Stimulated activated memory B cell treated with anti-CD40 and anti-IgM and Interleukin-4, amounts not matched to agents 10 μg/mL and 1 μg/mL and 100 μg/mL, for 72 hours (primary cell): ENCODE data around the gene IL1RAPL2.
"Not testable (repeated sequence)": the region's sequence is repeated elsewhere in the genome, so short reads cannot be mapped to it uniquely, and the experiment has no call there.

Source experiments
- ATAC-seq: fragments of 150-1000 bp; cut with Tn5 transposase; 2 replicates; pipeline ENCODE4 v1.10.0; 2021
- H3K27ac Mint-ChIP-seq: one replicate; pipeline ENCODE4 v1.8.0; 2022; ENCODE audit warnings: mild to moderate bottlenecking, mixed read lengths
- H3K27me3 Mint-ChIP-seq: one replicate; pipeline ENCODE4 v1.8.0; 2022; ENCODE audit warnings: mixed read lengths
- H3K36me3 Mint-ChIP-seq: one replicate; pipeline ENCODE4 v1.8.0; 2022; ENCODE audit warnings: mixed read lengths
- H3K4me1 Mint-ChIP-seq: one replicate; pipeline ENCODE4 v1.8.0; 2022; ENCODE audit warnings: mixed read lengths
- H3K4me3 Mint-ChIP-seq: one replicate; pipeline ENCODE4 v1.8.0; 2022; ENCODE audit warnings: mild to moderate bottlenecking, moderate library complexity, mixed read lengths
- H3K9me3 Mint-ChIP-seq: one replicate; pipeline ENCODE4 v1.8.0; 2022; ENCODE audit warnings: mixed read lengths

Gene IL1RAPL2

GRCh38 chrX:104995546-104995945 is 429.5 kb downstream of the IL1RAPL2 start:
- ATAC-seq = no peak
- H3K4me3 Mint-ChIP-seq = no peak overlapping the region
- H3K9me3 Mint-ChIP-seq = no peaks in the 10 kb centered on the region
- H3K36me3 Mint-ChIP-seq = no peaks in the 10 kb centered on the region
- no peaks in the 10 kb centered on the region for H3K27me3 Mint-ChIP-seq
- H3K27ac Mint-ChIP-seq = no peak overlapping the region
- H3K4me1 Mint-ChIP-seq = no peaks in the 10 kb centered on the region

GRCh38 chrX:105006103-105006502 is 440.1 kb downstream of the IL1RAPL2 start:
- ATAC-seq = no peak
- no peaks in the 10 kb centered on the region for H3K9me3 Mint-ChIP-seq

DNA sequence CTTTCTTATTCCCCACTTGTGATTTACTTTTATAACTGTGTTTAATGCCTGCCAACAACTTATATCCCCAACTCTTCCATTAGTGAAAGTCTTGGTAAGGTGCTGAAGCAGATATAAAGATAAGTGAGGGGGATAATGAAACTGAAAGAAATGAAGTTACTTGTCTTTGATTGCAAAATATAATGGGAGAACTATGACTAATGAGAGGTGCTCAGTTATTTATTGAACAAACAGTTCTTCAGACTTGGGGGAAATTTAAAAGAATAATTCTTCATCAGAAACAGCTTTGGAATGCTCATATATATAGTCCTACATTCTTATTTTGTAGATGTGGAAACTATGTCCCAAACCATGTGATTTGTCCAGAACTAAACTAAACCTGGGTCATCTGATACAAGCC is 441.0 kb downstream of the IL1RAPL2 start:
- Mint-ChIP-seq H3K4me3 (no peak overlapping the region), H3K9me3 (no peaks in the 10 kb centered on the region), H3K4me1 (no peaks in the 10 kb centered on the region), H3K27ac (no peak overlapping the region), H3K36me3 (no peaks in the 10 kb centered on the region), H3K27me3 (no peaks in the 10 kb centered on the region)
- no peak for ATAC-seq

More at GRCh38 chrX:105006103-105006502, 440.1 kb downstream of the IL1RAPL2 start:
- Mint-ChIP-seq H3K27me3 (no peaks in the 10 kb centered on the region), H3K36me3 (no peaks in the 10 kb centered on the region), H3K4me3 (no peak overlapping the region), H3K4me1 (no peaks in the 10 kb centered on the region), H3K27ac (no peak overlapping the region)

- Mint-ChIP-seq H3K36me3 (no peaks in the 10 kb centered on the region), H3K27ac (no peak overlapping the region), H3K4me1 (no peaks in the 10 kb centered on the region), H3K27me3 (no peaks in the 10 kb centered on the region), H3K4me3 (no peak overlapping the region), H3K9me3 (peaks cover 5% of the 10 kb centered on the region)
- ATAC-seq = no peak
These were observed 447.7 kb downstream of the IL1RAPL2 start for GRCh38 chrX:105013719-105014118.

GRCh38 chrX:105017641-105018040 is 451.6 kb downstream of the IL1RAPL2 start:
- no peak overlapping the region for H3K27ac Mint-ChIP-seq
- H3K36me3 Mint-ChIP-seq = no peaks in the 10 kb centered on the region
- ATAC-seq = no peak
- no peaks in the 10 kb centered on the region for H3K27me3 Mint-ChIP-seq
- H3K4me3 Mint-ChIP-seq = no peak overlapping the region
- H3K4me1 Mint-ChIP-seq = no peaks in the 10 kb centered on the region
- peaks cover 5% of the 10 kb centered on the region for H3K9me3 Mint-ChIP-seq

DNA sequence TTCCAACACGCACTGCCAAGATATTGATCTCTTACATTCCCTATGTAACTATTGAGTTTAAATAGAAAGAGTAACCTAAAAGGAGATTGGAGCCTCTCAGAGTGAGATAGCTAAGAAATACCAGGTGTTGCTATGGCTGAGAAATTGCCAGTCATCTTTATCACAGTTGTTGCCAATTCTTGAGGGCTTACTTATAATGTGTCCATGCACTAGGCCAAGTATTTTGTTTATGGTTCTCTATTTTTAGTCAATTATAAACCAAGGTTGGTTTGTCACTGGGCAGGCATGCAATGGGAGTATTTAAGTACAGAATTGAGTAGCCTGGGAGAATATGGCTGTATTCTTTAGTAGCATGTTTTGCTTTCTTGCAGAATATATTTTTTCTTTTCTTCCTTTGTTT is 452.9 kb downstream of the IL1RAPL2 start:
- no peak for ATAC-seq
- Mint-ChIP-seq H3K27me3 (no peaks in the 10 kb centered on the region), H3K9me3 (peaks cover 5% of the 10 kb centered on the region), H3K4me3 (no peak overlapping the region), H3K36me3 (no peaks in the 10 kb centered on the region), H3K4me1 (no peaks in the 10 kb centered on the region), H3K27ac (no peak overlapping the region)

- ATAC-seq, H3K36me3 Mint-ChIP-seq, H3K27me3 Mint-ChIP-seq, H3K27ac Mint-ChIP-seq, H3K9me3 Mint-ChIP-seq, H3K4me1 Mint-ChIP-seq, H3K4me3 Mint-ChIP-seq: not testable (repeated sequence)
These were observed 463.0 kb downstream of the IL1RAPL2 start for GRCh38 chrX:105028962-105029361.

DNA sequence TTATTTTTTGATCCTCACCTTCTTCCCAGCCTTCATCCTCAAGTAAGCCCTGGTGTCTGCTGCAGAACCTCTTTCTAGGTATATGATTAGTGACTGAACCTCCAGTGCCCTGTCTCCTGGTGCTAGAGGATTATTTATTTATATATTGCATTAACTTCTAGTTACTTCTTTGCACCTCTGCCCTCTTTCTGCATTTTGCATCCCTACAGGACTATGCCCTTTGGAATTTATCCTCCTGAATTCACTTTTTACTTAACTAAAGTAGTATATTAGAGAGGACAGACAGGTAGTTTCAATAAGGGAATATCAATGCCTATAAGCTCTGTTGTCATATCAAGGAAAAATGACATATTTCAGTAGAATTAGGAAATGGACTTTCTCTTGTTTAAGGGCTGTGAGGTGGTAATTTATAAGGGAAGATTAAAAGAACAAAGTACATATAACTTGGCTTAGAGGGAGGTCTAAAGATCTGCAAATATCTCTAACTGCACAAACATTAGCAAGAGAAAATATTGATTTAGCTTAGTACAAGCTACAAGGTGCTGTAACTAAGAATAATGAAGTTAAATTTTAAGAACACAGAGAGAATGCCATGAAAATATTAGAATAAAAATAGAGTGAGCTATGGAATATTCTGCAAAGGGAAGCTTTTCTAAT is 472.8 kb downstream of the IL1RAPL2 start:
- Mint-ChIP-seq H3K27ac (no peak overlapping the region), H3K9me3 (no peaks in the 10 kb centered on the region), H3K4me1 (no peaks in the 10 kb centered on the region), H3K36me3 (no peaks in the 10 kb centered on the region), H3K27me3 (no peaks in the 10 kb centered on the region), H3K4me3 (no peak overlapping the region)
- no peak for ATAC-seq

DNA sequence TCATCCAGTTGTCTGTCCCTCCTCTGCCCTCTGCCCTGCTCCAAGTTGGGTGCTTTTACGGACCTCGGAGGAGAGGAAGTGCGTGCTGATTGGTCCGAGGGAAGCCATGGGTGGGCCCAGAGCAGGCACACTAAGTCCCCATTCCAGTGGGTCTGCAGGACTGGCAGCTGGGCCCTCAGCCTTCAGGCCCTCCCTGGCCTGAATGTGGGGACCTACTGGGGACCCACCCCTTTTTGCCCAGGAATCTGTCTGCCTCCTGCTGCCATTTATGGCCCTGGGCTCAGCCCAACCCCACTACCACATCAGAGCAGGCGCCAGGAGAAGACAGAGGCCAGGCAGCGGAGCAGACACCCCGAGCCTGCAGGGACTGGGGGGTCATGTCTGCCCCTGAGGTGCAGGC is 484.9 kb downstream of the IL1RAPL2 start:
- Mint-ChIP-seq H3K36me3 (no peaks in the 10 kb centered on the region), H3K4me3 (no peak overlapping the region), H3K9me3 (no peaks in the 10 kb centered on the region), H3K27ac (no peak overlapping the region), H3K27me3 (no peaks in the 10 kb centered on the region), H3K4me1 (no peaks in the 10 kb centered on the region)
- no peak for ATAC-seq

DNA sequence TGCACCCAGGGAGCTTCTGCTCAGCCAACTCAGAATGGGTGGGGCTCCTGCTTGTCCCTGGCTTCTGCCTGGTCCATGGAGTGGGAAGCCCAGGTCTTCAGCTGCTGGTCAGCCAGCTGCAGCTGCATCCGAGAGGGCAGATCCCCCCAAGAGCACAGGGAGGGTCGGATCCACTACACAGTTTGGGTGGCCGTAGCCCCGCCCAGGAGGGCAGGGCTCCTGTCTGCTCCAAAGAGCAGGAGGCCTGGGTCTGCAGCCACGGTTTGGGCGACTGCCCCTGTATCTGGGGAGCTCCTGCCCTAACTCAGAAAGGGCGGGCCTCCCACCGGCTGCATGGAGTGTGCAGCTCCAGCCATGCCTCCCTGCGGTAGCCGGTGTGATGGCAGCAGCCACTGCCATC is 485.4 kb downstream of the IL1RAPL2 start:
- H3K9me3 Mint-ChIP-seq = no peaks in the 10 kb centered on the region
- no peak overlapping the region for H3K4me3 Mint-ChIP-seq
- H3K27ac Mint-ChIP-seq = no peak overlapping the region
- ATAC-seq = no peak
- no peaks in the 10 kb centered on the region for H3K4me1 Mint-ChIP-seq
- H3K27me3 Mint-ChIP-seq = no peaks in the 10 kb centered on the region
- H3K36me3 Mint-ChIP-seq = no peaks in the 10 kb centered on the region

- Mint-ChIP-seq H3K27me3 (no peaks in the 10 kb centered on the region), H3K4me1 (no peaks in the 10 kb centered on the region), H3K9me3 (no peaks in the 10 kb centered on the region), H3K4me3 (no peak overlapping the region), H3K36me3 (no peaks in the 10 kb centered on the region), H3K27ac (no peak overlapping the region)
- ATAC-seq = no peak
These were observed 486.9 kb downstream of the IL1RAPL2 start for GRCh38 chrX:105052926-105053325.

DNA sequence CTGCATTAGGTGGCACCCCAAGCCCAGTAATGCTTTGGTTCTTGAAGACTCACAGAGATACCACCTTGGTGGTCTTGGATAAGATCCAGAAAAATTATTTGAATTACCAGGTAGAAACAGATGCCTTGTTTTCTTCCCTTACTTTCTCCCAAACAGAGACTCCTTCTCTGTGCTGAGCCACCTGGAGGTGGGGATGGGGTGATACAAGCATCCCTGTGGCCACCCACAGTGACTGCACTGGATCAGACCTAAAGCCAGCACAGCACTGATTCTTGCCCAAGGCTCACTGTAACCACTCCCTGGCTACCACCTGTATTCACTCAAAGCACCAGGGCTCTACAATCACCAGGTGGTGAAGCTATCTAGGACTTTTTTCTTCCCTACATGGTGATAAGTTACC is 497.7 kb downstream of the IL1RAPL2 start:
- H3K27ac Mint-ChIP-seq = no peak overlapping the region
- H3K4me1 Mint-ChIP-seq = no peaks in the 10 kb centered on the region
- H3K27me3 Mint-ChIP-seq = no peaks in the 10 kb centered on the region
- H3K4me3 Mint-ChIP-seq = no peak overlapping the region
- H3K9me3 Mint-ChIP-seq = no peaks in the 10 kb centered on the region
- no peaks in the 10 kb centered on the region for H3K36me3 Mint-ChIP-seq
- ATAC-seq = no peak

GRCh38 chrX:105098201-105098600 is 532.2 kb downstream of the IL1RAPL2 start:
- no peak for ATAC-seq
- Mint-ChIP-seq H3K36me3 (no peaks in the 10 kb centered on the region), H3K27me3 (no peaks in the 10 kb centered on the region), H3K4me1 (no peaks in the 10 kb centered on the region), H3K4me3 (no peak overlapping the region), H3K27ac (no peak overlapping the region), H3K9me3 (no peaks in the 10 kb centered on the region)

GRCh38 chrX:105098812-105099211 is 532.8 kb downstream of the IL1RAPL2 start:
- no peak for ATAC-seq
- H3K4me1 Mint-ChIP-seq = no peaks in the 10 kb centered on the region
- H3K27ac Mint-ChIP-seq = no peak overlapping the region
- no peaks in the 10 kb centered on the region for H3K36me3 Mint-ChIP-seq
- H3K9me3 Mint-ChIP-seq = no peaks in the 10 kb centered on the region
- H3K4me3 Mint-ChIP-seq = no peak overlapping the region
- H3K27me3 Mint-ChIP-seq = no peaks in the 10 kb centered on the region

GRCh38 chrX:105101378-105101777 is 535.4 kb downstream of the IL1RAPL2 start:
- Mint-ChIP-seq H3K27ac (no peak overlapping the region), H3K27me3 (no peaks in the 10 kb centered on the region), H3K9me3 (no peaks in the 10 kb centered on the region), H3K4me1 (no peaks in the 10 kb centered on the region), H3K4me3 (no peak overlapping the region), H3K36me3 (no peaks in the 10 kb centered on the region)
- no peak for ATAC-seq

DNA sequence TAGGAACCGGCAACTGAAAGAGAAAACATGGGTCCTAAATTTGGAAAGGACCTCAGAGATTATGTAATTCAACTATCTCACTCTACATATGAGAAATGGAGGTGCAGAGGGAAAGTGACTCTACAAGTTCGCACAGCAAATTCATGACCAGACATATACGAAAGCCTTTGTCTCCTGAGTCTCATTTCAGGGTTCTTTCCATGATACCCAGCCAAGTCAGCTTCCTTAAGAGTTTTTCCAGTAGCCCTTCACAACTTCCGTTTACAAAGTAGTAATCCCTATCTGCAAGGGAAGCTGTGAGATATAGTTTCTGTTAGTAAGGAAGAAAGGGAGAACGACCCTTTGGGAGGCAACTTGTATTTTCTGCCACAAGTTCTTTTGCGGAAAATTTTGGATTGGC is 543.9 kb downstream of the IL1RAPL2 start:
- no peaks in the 10 kb centered on the region for H3K36me3 Mint-ChIP-seq
- H3K27me3 Mint-ChIP-seq = no peaks in the 10 kb centered on the region
- no peak overlapping the region for H3K4me3 Mint-ChIP-seq
- no peak for ATAC-seq
- H3K4me1 Mint-ChIP-seq = no peaks in the 10 kb centered on the region
- H3K9me3 Mint-ChIP-seq = peaks cover 4% of the 10 kb centered on the region
- no peak overlapping the region for H3K27ac Mint-ChIP-seq
